Right lobe of liver (tissue), 6 donors: ENCODE measurements around the gene VPS26B. TPM values are rescaled to one million over a fixed set of nuclear protein-coding genes. Genes with fewer than 3 reads are reported as not detected.
"Not testable (repeated sequence)": the region's sequence is repeated elsewhere in the genome, so short reads cannot be mapped to it uniquely, and the experiment has no call there.

ENCODE experiments used
- ATAC-seq, 4 donors: fragments of 200-7000 bp; cut with Tn5 transposase; one replicate each; pipeline ENCODE4 v1.9.1; 2020; ENCODE audit warnings: mild to moderate bottlenecking in 4 of 4, moderate library complexity in 4 of 4
- DNase-seq, 3 donors: peaks; one replicate each; pipeline ENCODE4 v3.0.0-alpha.2; 2020
- H3K27ac ChIP-seq, 3 donors: fragments of 200-600 bp; one replicate each; pipeline ENCODE4 v1.8.0; 2022
- H3K27me3 ChIP-seq, 2 donors: fragments of 200-600 bp; one replicate each; pipeline ENCODE4 v1.8.0; 2022
- H3K36me3 ChIP-seq, 4 donors: fragments of 200-600 bp; sonication (generic) in 1 of 4; one replicate each; pipeline versions ENCODE4 v1.5.1 to v1.8.0; 2017 to 2022; ENCODE audit warnings: control low read depth in 1 of 4
- H3K4me1 ChIP-seq, 4 donors: fragments of 200-600 bp; sonication (generic) in 1 of 4; one replicate each; pipeline versions ENCODE4 v1.5.1 to v1.8.0; 2017 to 2022; ENCODE audit warnings: control low read depth in 1 of 4
- H3K4me3 ChIP-seq, 3 donors: fragments of 200-600 bp; one replicate each; pipeline ENCODE4 v1.8.0; 2022
- H3K9me3 ChIP-seq, 4 donors: fragments of 200-600 bp; sonication (generic) in 1 of 4; one replicate each; pipeline versions ENCODE4 v1.5.1 to v1.8.0; 2017 to 2022; ENCODE audit warnings: control low read depth in 1 of 4
- POLR2A ChIP-seq: fragments of 450-650 bp; IDR thresholded peaks from one replicate; pipeline ENCODE4 v1.6.1; 2017; ENCODE audit warnings: antibody characterized with exemption, mild to moderate bottlenecking
- WGBS: methylation state at CpG from one replicate; pipeline ENCODE4 v1.1.6; 2018; ENCODE audit warnings: low coverage, low lambda C conversion rate; ENCODE audit not compliant: insufficient coverage; ENCODE audit errors: missing lambda C conversion rate; 5-methylcytosine and 5-hydroxymethylcytosine counted together
- intact Hi-C, 2 donors: fragments of 100-400 bp; cut with DNase I; formaldehyde crosslinking; loops; one replicate each; pipeline versions ENCODE4 v1.11.2 to v1.14.1; 2022
- total RNA-seq, 6 experiments: library from RNA; depleted of rRNA in 2 of 6; stranded (reverse); fragments of >200 nt in 2 of 6; fragmentation: NEBNext Ultra II Directional in 3 of 6; extraction: Animal tissue kit (Norgen Biotek cat#: 25700) in 3 of 6; gene quantifications; one replicate each; pipeline versions ENCODE4 v1.1.0 to v1.2.4, GENCODE V29; 2016 to 2023
- TF ChIP-seq, protein P1 (sequence below), 4 donors: fragments of 200-600 bp in 3 of 4; fragments of 450-650 bp in 1 of 4; IDR thresholded peaks; one replicate each; pipeline versions ENCODE4 v1.5.1 to v1.8.0; 2016 to 2022; ENCODE audit warnings: antibody characterized with exemption in 4 of 4, mild to moderate bottlenecking in 2 of 4
- donor health status: DM: no; HTN: yes; CAD: no.
- donor health status: DM: no; HTN: no; CAD: no.
- donor health status: DM: no; HTN: no; CAD: no.
- donor health status: DM: no; HTN: yes; CAD: no.
- donor health status: DM: no; HTN: yes; CAD: no.

Gene VPS26B
- total RNA-seq, 6 experiments from 2014 or later, result 22.6 to 33.7 (median 30.0) TPM

DNA sequence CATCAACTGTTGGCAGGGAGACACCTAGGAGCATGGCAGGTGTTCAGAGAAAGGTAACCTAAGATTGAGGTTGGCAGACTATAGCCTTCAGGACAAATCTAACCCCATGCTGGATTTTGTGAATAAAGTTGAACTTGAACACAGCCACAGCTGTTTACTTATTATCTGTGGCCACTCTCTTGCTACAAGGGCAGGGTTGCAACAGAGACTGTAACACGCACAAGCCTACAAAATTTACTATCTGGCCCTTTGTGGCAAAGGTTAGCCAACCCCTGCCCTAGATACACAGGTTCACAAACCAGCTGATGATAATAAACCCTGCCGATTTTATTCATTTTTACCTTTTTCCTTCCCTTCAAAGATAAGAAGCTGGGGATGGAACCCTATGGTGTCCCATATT, 26.2 kb downstream of the VPS26B start:
- no peak overlapping the region for H3K4me3 ChIP-seq
- intact Hi-C loops, result no loop called here
- H3K9me3 ChIP-seq, result no peaks in the 10 kb centered on the region
- DNase-seq (peak in 1 of 3 donors; percentile 84), ATAC-seq (peak; percentile 63 to 77 (median 68))
- H3K27me3 ChIP-seq, result no peaks in the 10 kb centered on the region
- TF ChIP-seq, protein P1, sequence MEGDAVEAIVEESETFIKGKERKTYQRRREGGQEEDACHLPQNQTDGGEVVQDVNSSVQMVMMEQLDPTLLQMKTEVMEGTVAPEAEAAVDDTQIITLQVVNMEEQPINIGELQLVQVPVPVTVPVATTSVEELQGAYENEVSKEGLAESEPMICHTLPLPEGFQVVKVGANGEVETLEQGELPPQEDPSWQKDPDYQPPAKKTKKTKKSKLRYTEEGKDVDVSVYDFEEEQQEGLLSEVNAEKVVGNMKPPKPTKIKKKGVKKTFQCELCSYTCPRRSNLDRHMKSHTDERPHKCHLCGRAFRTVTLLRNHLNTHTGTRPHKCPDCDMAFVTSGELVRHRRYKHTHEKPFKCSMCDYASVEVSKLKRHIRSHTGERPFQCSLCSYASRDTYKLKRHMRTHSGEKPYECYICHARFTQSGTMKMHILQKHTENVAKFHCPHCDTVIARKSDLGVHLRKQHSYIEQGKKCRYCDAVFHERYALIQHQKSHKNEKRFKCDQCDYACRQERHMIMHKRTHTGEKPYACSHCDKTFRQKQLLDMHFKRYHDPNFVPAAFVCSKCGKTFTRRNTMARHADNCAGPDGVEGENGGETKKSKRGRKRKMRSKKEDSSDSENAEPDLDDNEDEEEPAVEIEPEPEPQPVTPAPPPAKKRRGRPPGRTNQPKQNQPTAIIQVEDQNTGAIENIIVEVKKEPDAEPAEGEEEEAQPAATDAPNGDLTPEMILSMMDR (IDR thresholded peaks at IDR 0.05), result no peak
- TF ChIP-seq POLR2A, result no peak
- 18% methylated on average over 2 of the region's 2 CpGs for WGBS
- H3K36me3 ChIP-seq, result peaks cover 0 to 40% (median 10%) of the 10 kb centered on the region in 4 donors
- peak overlapping the region; percentile 49 to 86 (median 83) for H3K27ac ChIP-seq
- peaks cover 0 to 34% (median 13%) of the 10 kb centered on the region in 4 donors for H3K4me1 ChIP-seq

DNA sequence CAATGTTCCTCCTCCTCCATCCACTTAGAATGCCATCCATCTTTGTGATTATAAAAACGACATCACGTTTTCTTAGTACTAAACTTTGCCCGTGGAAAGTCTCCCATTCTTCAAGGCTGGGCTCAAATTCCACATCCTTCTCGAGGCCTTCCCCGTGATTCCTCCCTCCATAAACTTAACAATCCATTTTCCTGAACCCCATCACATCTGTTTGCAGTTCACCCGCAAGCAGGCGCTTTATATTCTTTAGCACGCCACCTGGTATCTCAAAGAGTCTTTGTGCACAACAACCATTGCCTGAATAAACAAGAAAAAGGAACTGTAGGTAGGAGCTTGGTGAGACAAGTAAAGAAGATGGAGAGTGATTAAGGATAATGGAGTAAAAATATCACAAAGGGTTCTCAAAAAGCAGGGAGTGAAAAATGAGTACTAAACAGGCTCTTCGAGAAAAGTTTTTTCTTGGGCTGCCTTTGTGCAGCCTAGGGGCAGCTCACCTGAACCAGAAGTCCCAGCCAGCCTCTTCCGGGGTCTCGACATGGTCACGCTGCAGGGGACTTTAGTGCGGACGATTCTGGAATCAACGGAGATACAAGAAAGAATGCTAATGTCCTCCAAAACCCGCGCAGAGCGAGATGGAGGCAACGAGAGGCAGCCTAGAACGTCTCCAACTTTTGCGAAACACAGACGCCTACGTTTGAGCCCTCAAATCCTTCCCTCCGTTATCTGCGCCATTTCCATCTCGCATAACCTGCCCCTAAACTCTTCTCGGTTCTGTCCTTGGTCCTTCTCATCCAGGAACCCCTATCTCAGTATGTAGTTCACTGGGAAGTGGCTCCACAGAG, 28.1 kb downstream of the VPS26B start:
- H3K9me3 ChIP-seq, result no peaks in the 10 kb centered on the region
- peaks cover 0 to 25% (median 7%) of the 10 kb centered on the region in 4 donors for H3K36me3 ChIP-seq
- H3K4me3 ChIP-seq, result peak overlapping the region; percentile 89 to 98 (median 93)
- 3% methylated on average over 24 of the region's 27 CpGs for WGBS
- H3K27ac ChIP-seq, result peak overlapping the region; percentile 20 to 86 (median 29)
- DNase-seq, result no peak
- peaks cover 0 to 34% (median 13%) of the 10 kb centered on the region in 4 donors for H3K4me1 ChIP-seq
- TF ChIP-seq, protein P1 (IDR thresholded peaks at IDR 0.05), result no peak
- TF ChIP-seq POLR2A, result no peak
- intact Hi-C loops, result no loop called here
- ATAC-seq, result peak in 2 of 4 donors; percentile 6 to 20
- H3K27me3 ChIP-seq, result no peaks in the 10 kb centered on the region

- H3K36me3 ChIP-seq, result peaks cover 0 to 17% (median 3%) of the 10 kb centered on the region in 4 donors
- intact Hi-C loops, result no loop called here
- ATAC-seq, result peak; percentile 97 to 99 (median 98)
- TF ChIP-seq, protein P1 (IDR thresholded peaks at IDR 0.05), result peak; percentile 36 to 52 (median 43)
- TF ChIP-seq POLR2A, result peak; percentile 63
- peaks cover 0 to 34% (median 13%) of the 10 kb centered on the region in 4 donors for H3K4me1 ChIP-seq
- peak within 1 kb of the TSS; percentile 29 to 86 (median 54) for H3K27ac ChIP-seq
- no peaks in the 10 kb centered on the region for H3K9me3 ChIP-seq
- H3K4me3 ChIP-seq, result peak within 1 kb of the TSS; percentile 89 to 98 (median 93)
- WGBS, result 0% methylated on average over 24 of the region's 70 CpGs
- DNase-seq, result peak; percentile 97 to 98 (median 98)
- no peaks in the 10 kb centered on the region for H3K27me3 ChIP-seq
These were observed 28.9 kb downstream of the VPS26B start, which contains the start of the genes ACAD8 and THYN1 for GRCh38 chr11:134253188-134253993. ACAD8 (plus strand) TSS chr11:134253568; CDS start chr11:134253601, 33 bp downstream. THYN1 (minus strand) TSS chr11:134253352; CDS start chr11:134252882, 470 bp downstream.

GRCh38 chr11:134254433-134255183, 30.1 kb downstream of the VPS26B start:
- Histone ChIP-seq H3K27me3 (no peaks in the 10 kb centered on the region), H3K36me3 (peaks cover 0 to 13% (median 4%) of the 10 kb centered on the region in 4 donors), H3K4me1 (peaks cover 0 to 34% (median 13%) of the 10 kb centered on the region in 4 donors), H3K27ac (no peak overlapping the region), H3K4me3 (peak overlapping the region in 2 of 3 donors; percentile 89 to 93), H3K9me3 (no peaks in the 10 kb centered on the region)
- intact Hi-C loops, result no loop called here
- ATAC-seq (no peak), DNase-seq (no peak)
- TF ChIP-seq POLR2A, result no peak
- TF ChIP-seq, protein P1 (IDR thresholded peaks at IDR 0.05), result no peak
- WGBS, result 53% methylated on average over 3 of the region's 3 CpGs

GRCh38 chr11:134255184-134255561, 30.7 kb downstream of the VPS26B start:
- 95% methylated on average over 4 of the region's 5 CpGs for WGBS
- ATAC-seq, H3K27me3 ChIP-seq, H3K27ac ChIP-seq, DNase-seq, H3K9me3 ChIP-seq, intact Hi-C loops, H3K4me3 ChIP-seq: not testable (repeated sequence)
- Histone ChIP-seq H3K4me1 (peaks cover 0 to 28% (median 11%) of the 10 kb centered on the region in 4 donors), H3K36me3 (peaks cover 0 to 15% (median 4%) of the 10 kb centered on the region in 4 donors)
